ENCODE results near the gene FRMPD1. TPM values are rescaled to one million over a fixed set of nuclear protein-coding genes. Genes with fewer than 3 reads are reported as not detected.

Gene FRMPD1
- total and polyA plus RNA-seq, 2 of the 4 experiments (the other 2 are of a cell fraction), result not detected

DNA sequence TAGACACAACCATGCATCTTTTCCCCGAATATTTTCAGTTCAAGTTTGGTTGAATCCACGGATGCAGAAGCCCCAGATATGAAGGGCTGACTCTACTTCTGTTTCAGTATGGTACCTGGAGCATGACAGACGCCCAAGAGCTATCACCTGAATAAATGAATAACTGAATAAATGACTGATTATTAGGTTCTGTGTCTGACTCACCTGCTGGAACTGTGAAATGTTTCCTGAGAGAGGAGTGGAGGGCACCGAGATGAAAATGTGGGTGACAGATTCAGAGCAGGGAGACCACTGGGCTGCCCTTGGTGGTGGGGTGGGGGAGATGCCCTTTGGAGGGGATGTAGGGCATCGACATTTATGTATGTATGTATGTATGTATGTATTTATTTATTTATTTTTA lies 13.2 kb downstream of the FRMPD1 start:
- dilution Hi-C loops (cut with HindIII; ENCODE audit: low sequenced_read_pairs, unreplicated experiment), result no loop called here
- no peaks in the 10 kb centered on the region for H3K4me1 ChIP-seq (ENCODE audit: control insufficient read depth, insufficient read depth, low read length)

More for the DNA sequence above, 13.2 kb downstream of the FRMPD1 start:
- H3K4ac ChIP-seq (ENCODE audit: low read depth, low read length), result no peak overlapping the region
- H2BK5ac ChIP-seq (ENCODE audit: low read depth, low read length, poor library complexity, severe bottlenecking), result no peak overlapping the region
- H3K9me3 ChIP-seq (ENCODE audit: control insufficient read depth, insufficient read depth, low read length), result no peaks in the 10 kb centered on the region
- ChIA-PET CTCF (no interaction called here), POLR2A (ENCODE audit: unreplicated experiment) (no interaction called here)
- WGBS, 2 experiments (ENCODE audit: extremely low coverage in 2 of 2, insufficient read length in 1 of 2), result no CpG with 5 or more reads among the region's 5 CpGs
- no peak overlapping the region for H2BK15ac ChIP-seq (ENCODE audit: low read depth, low read length)
- H3K9me1 ChIP-seq (ENCODE audit: insufficient read depth, low read length), result no peaks in the 10 kb centered on the region
- no TSS peak for BruUV-seq (replicated peaks)
- H2AFZ ChIP-seq (replicated peaks; ENCODE audit: low read length, poor library complexity), result no peak overlapping the region
- no peaks in the 10 kb centered on the region for H3K79me1 ChIP-seq (ENCODE audit: low read depth in 1 of 2, low read length in 2 of 2)
- H4K5ac ChIP-seq (ENCODE audit: low read depth, low read length), result no peak overlapping the region
- H3K4me2 ChIP-seq (ENCODE audit: low read depth, low read length), result no peak overlapping the region
- DNase-seq (no peak), ATAC-seq (ENCODE audit: low read depth) (no peak)
- H3K23ac ChIP-seq (ENCODE audit: low read depth, low read length), result no peak overlapping the region
- H2BK20ac ChIP-seq (ENCODE audit: low read depth, low read length), result no peak overlapping the region
- no peak overlapping the region for H3K56ac ChIP-seq (ENCODE audit: extremely low read depth, insufficient read depth, low read length)
- TF ChIP-seq SMC3 (IDR thresholded peaks at IDR 0.05; ENCODE audit: low read depth, low read length) (no peak), FOS (IDR thresholded peaks at IDR 0.05; ENCODE audit: low read depth, low read length) (no peak), NFE2L2 (IDR thresholded peaks at IDR 0.05; ENCODE audit: low read depth, low read length) (no peak), MXI1 (IDR thresholded peaks at IDR 0.05; ENCODE audit: borderline replicate concordance, low read depth, low read length) (no peak), CHD1 (IDR thresholded peaks at IDR 0.05; ENCODE audit: low read depth, low read length) (no peak), MAFK (IDR thresholded peaks at IDR 0.05; ENCODE audit: low read depth, low read length) (no peak), RFX5 (IDR thresholded peaks at IDR 0.05; ENCODE audit: low read depth, low read length) (no peak), CEBPB (IDR thresholded peaks at IDR 0.05; ENCODE audit: low read depth, low read length) (no peak), RCOR1 (IDR thresholded peaks at IDR 0.05; ENCODE audit: insufficient replicate concordance, low read length) (no peak), MAZ (IDR thresholded peaks at IDR 0.05; ENCODE audit: borderline replicate concordance, low read depth, low read length) (no peak), BHLHE40 (IDR thresholded peaks at IDR 0.05; ENCODE audit: low read depth, low read length) (no peak), POLR2A (IDR thresholded peaks at IDR 0.05; ENCODE audit: low read depth, low read length) (no peak), RAD21 (IDR thresholded peaks at IDR 0.05; ENCODE audit: low read length) (no peak)
- TF ChIP-seq, protein P1, sequence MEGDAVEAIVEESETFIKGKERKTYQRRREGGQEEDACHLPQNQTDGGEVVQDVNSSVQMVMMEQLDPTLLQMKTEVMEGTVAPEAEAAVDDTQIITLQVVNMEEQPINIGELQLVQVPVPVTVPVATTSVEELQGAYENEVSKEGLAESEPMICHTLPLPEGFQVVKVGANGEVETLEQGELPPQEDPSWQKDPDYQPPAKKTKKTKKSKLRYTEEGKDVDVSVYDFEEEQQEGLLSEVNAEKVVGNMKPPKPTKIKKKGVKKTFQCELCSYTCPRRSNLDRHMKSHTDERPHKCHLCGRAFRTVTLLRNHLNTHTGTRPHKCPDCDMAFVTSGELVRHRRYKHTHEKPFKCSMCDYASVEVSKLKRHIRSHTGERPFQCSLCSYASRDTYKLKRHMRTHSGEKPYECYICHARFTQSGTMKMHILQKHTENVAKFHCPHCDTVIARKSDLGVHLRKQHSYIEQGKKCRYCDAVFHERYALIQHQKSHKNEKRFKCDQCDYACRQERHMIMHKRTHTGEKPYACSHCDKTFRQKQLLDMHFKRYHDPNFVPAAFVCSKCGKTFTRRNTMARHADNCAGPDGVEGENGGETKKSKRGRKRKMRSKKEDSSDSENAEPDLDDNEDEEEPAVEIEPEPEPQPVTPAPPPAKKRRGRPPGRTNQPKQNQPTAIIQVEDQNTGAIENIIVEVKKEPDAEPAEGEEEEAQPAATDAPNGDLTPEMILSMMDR (conservative IDR thresholded peaks at IDR 0.05; ENCODE audit: low read depth, low read length), result no peak
- TF ChIP-seq, protein P2, sequence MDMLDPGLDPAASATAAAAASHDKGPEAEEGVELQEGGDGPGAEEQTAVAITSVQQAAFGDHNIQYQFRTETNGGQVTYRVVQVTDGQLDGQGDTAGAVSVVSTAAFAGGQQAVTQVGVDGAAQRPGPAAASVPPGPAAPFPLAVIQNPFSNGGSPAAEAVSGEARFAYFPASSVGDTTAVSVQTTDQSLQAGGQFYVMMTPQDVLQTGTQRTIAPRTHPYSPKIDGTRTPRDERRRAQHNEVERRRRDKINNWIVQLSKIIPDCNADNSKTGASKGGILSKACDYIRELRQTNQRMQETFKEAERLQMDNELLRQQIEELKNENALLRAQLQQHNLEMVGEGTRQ (IDR thresholded peaks at IDR 0.05; ENCODE audit: low read depth, low read length), result no peak
- TF ChIP-seq, protein P3, sequence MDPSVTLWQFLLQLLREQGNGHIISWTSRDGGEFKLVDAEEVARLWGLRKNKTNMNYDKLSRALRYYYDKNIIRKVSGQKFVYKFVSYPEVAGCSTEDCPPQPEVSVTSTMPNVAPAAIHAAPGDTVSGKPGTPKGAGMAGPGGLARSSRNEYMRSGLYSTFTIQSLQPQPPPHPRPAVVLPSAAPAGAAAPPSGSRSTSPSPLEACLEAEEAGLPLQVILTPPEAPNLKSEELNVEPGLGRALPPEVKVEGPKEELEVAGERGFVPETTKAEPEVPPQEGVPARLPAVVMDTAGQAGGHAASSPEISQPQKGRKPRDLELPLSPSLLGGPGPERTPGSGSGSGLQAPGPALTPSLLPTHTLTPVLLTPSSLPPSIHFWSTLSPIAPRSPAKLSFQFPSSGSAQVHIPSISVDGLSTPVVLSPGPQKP (IDR thresholded peaks at IDR 0.05; ENCODE audit: borderline replicate concordance, low read depth, low read length), result no peak
- H4K91ac ChIP-seq (ENCODE audit: insufficient read depth, low read depth, low read length), result no peak overlapping the region
- H2AK5ac ChIP-seq (ENCODE audit: low read depth, low read length), result no peak overlapping the region
- H3K9ac ChIP-seq (ENCODE audit: low read depth, low read length), result no peak overlapping the region
- H4K8ac ChIP-seq (ENCODE audit: low read depth in 2 of 2, low read length in 2 of 2), result no peak overlapping the region
- H3K27me3 ChIP-seq (ENCODE audit: control insufficient read depth, insufficient read depth, low read length), result peaks cover 46% of the 10 kb centered on the region
- intact Hi-C loops (cut with micrococcal nuclease) (no loop called here), in situ Hi-C loops (cut with MboI; ENCODE audit: low sequenced_read_pairs) (no loop called here)
- H2BK120ac ChIP-seq (ENCODE audit: low read depth, low read length), result no peak overlapping the region
- no peaks in the 10 kb centered on the region for H3K36me3 ChIP-seq (ENCODE audit: control insufficient read depth, insufficient read depth, low read length)
- no peak overlapping the region for H3K14ac ChIP-seq (replicated peaks; ENCODE audit: low read depth, low read length)
- H3K4me3 ChIP-seq (ENCODE audit: insufficient read depth, low read depth, low read length), result no peak overlapping the region
- no peak overlapping the region for H2AK9ac ChIP-seq (replicated peaks; ENCODE audit: low read depth, low read length, poor library complexity)
- H3K18ac ChIP-seq (ENCODE audit: low read depth, low read length), result no peak overlapping the region
- no peaks in the 10 kb centered on the region for H4K20me1 ChIP-seq (ENCODE audit: insufficient read depth, low read length)
- no peak overlapping the region for H3K27ac ChIP-seq (ENCODE audit: insufficient read depth, low read length)

All from IMR-90 (cell line).